HCT116 (cell line): ENCODE results near the gene CNTNAP5. TPM values are rescaled to one million over a fixed set of nuclear protein-coding genes. Genes with fewer than 3 reads are reported as not detected.

Source experiments
- ATAC-seq: fragments of 200-7000 bp; cut with Tn5 transposase; 2 replicates; pipeline ENCODE4 v1.9.1; 2020; ENCODE audit warnings: mild to moderate bottlenecking, moderate library complexity
- BruUV-seq: library from RNA; stranded (reverse); fragments of 400-500 nt; replicated peaks from 2 replicates; lab custom pipeline; 2021; lab: Mats Ljungman, UMichigan
- CTCF ChIA-PET: fragments of 300-600 bp; sonication (Branson Sonifier 250); formaldehyde crosslinking; loops from one replicate; lab custom pipeline; 2021; ENCODE audit warnings: antibody characterized with exemption; lab: Charles Lee
- POLR2A ChIA-PET: fragments of 300-600, 350-600 bp; sonication (Branson Sonifier 250); formaldehyde crosslinking; loops from one replicate; lab custom pipeline; 2021; ENCODE audit warnings: antibody characterized with exemption; lab: Charles Lee
- RAD21 ChIA-PET, 2 experiments: fragments of 300-600 bp; sonication (Branson Sonifier 250); formaldehyde crosslinking; loops; one replicate each; lab custom pipeline; 2023; ENCODE audit warnings: low total read pairs in 2 of 2; ENCODE audit not compliant: uncharacterized antibody in 2 of 2, unreplicated experiment in 2 of 2, low non-redundant PET in 1 of 2; lab: Charles Lee
- DNase-seq: peaks from one replicate; pipeline ENCODE4 v3.0.0-alpha.2; 2010; ENCODE audit warnings: low read depth, low spot score
- H2AFZ ChIP-seq: fragments of 200-600 bp; shearing (Covaris generic), sonication (generic); 2 replicates; pipeline ENCODE4 v1.6.1; 2017; ENCODE audit warnings: low read depth, mixed run types, mixed read lengths, antibody characterized with exemption, low read length; ENCODE audit not compliant: poor library complexity, severe bottlenecking
- H3K27ac ChIP-seq: 2 replicates; pipeline ENCODE4 v1.5.1; 2012; ENCODE audit warnings: low read depth, low read length
- H3K27me3 ChIP-seq: fragments of 200-600 bp; sonication (generic); 2 replicates; pipeline ENCODE4 v1.6.1; 2016; ENCODE audit warnings: mixed run types, low read length, mixed read lengths; ENCODE audit not compliant: insufficient read depth
- H3K36me3 ChIP-seq, 2 experiments: fragments of 200-500 bp in 1 of 2; fragments of 200-600 bp in 1 of 2; sonication (Bioruptor generic) in 1 of 2; sonication (generic) in 1 of 2; 2 replicates each; pipeline versions ENCODE4 v1.5.1 to v1.6.1; 2014 to 2016; ENCODE audit warnings: low read length in 2 of 2, inconsistent platforms in 1 of 2, mixed read lengths in 1 of 2, mixed run types in 1 of 2; ENCODE audit not compliant: insufficient read depth in 2 of 2, control insufficient read depth in 1 of 2
- H3K4me1 ChIP-seq, 2 experiments: fragments of 200-600 bp in 1 of 2; sonication (generic) in 1 of 2; 2 replicates each; pipeline versions ENCODE4 v1.5.1 to v1.6.1; 2012 to 2017; ENCODE audit warnings: low read length in 2 of 2, inconsistent platforms in 1 of 2, mild to moderate bottlenecking in 1 of 2, mixed read lengths in 1 of 2, mixed run types in 1 of 2, moderate library complexity in 1 of 2; ENCODE audit not compliant: insufficient read depth in 2 of 2, control insufficient read depth in 1 of 2
- H3K4me2 ChIP-seq: fragments of 200-600 bp; sonication (generic); 2 replicates; pipeline ENCODE4 v1.6.1; 2017; ENCODE audit warnings: mixed run types, low read length, mixed read lengths
- H3K4me3 ChIP-seq, 2 experiments: fragments of 200-600 bp in 1 of 2; sonication (generic) in 1 of 2; replicated peaks in 1 of 2; 2 replicates each; pipeline ENCODE4 v1.5.1; 2011 to 2016; ENCODE audit warnings: low read length in 2 of 2, control low read depth in 1 of 2, low read depth in 1 of 2, mild to moderate bottlenecking in 1 of 2, mixed read lengths in 1 of 2, mixed run types in 1 of 2
- H3K79me2 ChIP-seq: fragments of 200-600 bp; sonication (generic); 2 replicates; pipeline ENCODE4 v1.6.1; 2017; ENCODE audit warnings: mild to moderate bottlenecking, mixed run types, low read length, moderate library complexity, mixed read lengths; ENCODE audit not compliant: insufficient read depth
- H3K9ac ChIP-seq: fragments of 200-600 bp; sonication (generic); 2 replicates; pipeline ENCODE4 v1.6.1; 2016; ENCODE audit warnings: low read length, mixed read lengths
- H3K9me2 ChIP-seq: fragments of 200-600 bp; sonication (generic), shearing (Covaris generic); 2 replicates; pipeline ENCODE4 v1.6.1; 2017; ENCODE audit warnings: mixed run types, mild to moderate bottlenecking, moderate library complexity; ENCODE audit not compliant: insufficient read depth
- H3K9me3 ChIP-seq, 2 experiments: fragments of 200-500 bp in 1 of 2; fragments of 200-600 bp in 1 of 2; sonication (Bioruptor generic) in 1 of 2; sonication (generic) in 1 of 2; 2 replicates each; pipeline ENCODE4 v1.6.1; 2014 to 2017; ENCODE audit warnings: low read length in 2 of 2, mixed read lengths in 2 of 2, inconsistent platforms in 1 of 2, low read depth in 1 of 2, mild to moderate bottlenecking in 1 of 2, mixed run types in 1 of 2, moderate library complexity in 1 of 2; ENCODE audit not compliant: control insufficient read depth in 1 of 2, insufficient read depth in 1 of 2
- H4K20me1 ChIP-seq: fragments of 200-600 bp; sonication (generic), shearing (Covaris generic); 2 replicates; pipeline ENCODE4 v1.6.1; 2017; ENCODE audit warnings: mixed run types, mild to moderate bottlenecking, moderate library complexity; ENCODE audit not compliant: insufficient read depth
- ATF3 ChIP-seq: IDR thresholded peaks from 2 replicates; pipeline ENCODE4 v1.6.1; 2012
- CEBPB ChIP-seq: IDR thresholded peaks from 2 replicates; pipeline ENCODE4 v1.6.1; 2012; ENCODE audit warnings: low read depth
- CTCF ChIP-seq, 3 experiments: fragments of 200-600 bp in 1 of 3; sonication (generic) in 1 of 3; IDR thresholded peaks in 2 of 3; conservative IDR thresholded peaks in 1 of 3; 2 replicates each; pipeline ENCODE4 v1.5.1; 2012 to 2017; ENCODE audit warnings: low read depth in 2 of 3, low read length in 2 of 3, antibody characterized with exemption in 1 of 3, borderline replicate concordance in 1 of 3, control low read depth in 1 of 3, mild to moderate bottlenecking in 1 of 3, mixed read lengths in 1 of 3, mixed run types in 1 of 3, moderate library complexity in 1 of 3; ENCODE audit not compliant: insufficient read depth in 1 of 3
- JUND ChIP-seq: IDR thresholded peaks from 2 replicates; pipeline ENCODE4 v1.6.1; 2012
- POLR2A ChIP-seq: IDR thresholded peaks from 2 replicates; pipeline ENCODE4 v1.7.0; 2011; ENCODE audit warnings: borderline replicate concordance; ENCODE audit not compliant: insufficient read depth, insufficient read length; ENCODE audit errors: extremely low read depth
- POLR2AphosphoS5 ChIP-seq: IDR thresholded peaks from 2 replicates; pipeline ENCODE4 v1.6.1; 2011; ENCODE audit warnings: mild to moderate bottlenecking, low read depth, low read length, moderate library complexity
- SIN3A ChIP-seq: IDR thresholded peaks from 2 replicates; pipeline ENCODE4 v1.6.1; 2012; ENCODE audit warnings: low read depth
- TCF7L2 ChIP-seq: IDR thresholded peaks from 2 replicates; pipeline ENCODE4 v1.7.0; 2011; ENCODE audit warnings: borderline replicate concordance, inconsistent platforms; ENCODE audit not compliant: insufficient read depth, insufficient read length; ENCODE audit errors: extremely low read depth
- YY1 ChIP-seq: IDR thresholded peaks from 2 replicates; pipeline ENCODE4 v1.6.1; 2011; ENCODE audit warnings: low read length, low read depth, moderate library complexity, mild to moderate bottlenecking; ENCODE audit not compliant: insufficient replicate concordance; ENCODE audit errors: extremely low read depth
- ZBTB33 ChIP-seq: IDR thresholded peaks from 2 replicates; pipeline ENCODE4 v1.6.1; 2011; ENCODE audit warnings: mild to moderate bottlenecking, low read length, moderate library complexity; ENCODE audit not compliant: insufficient replicate concordance; ENCODE audit errors: extremely low read depth
- ZNF274 ChIP-seq: fragments of 200-500 bp; sonication (Bioruptor generic); IDR thresholded peaks from 2 replicates; pipeline ENCODE4 v1.6.1; 2014; ENCODE audit warnings: mild to moderate bottlenecking, low read depth, low read length, inconsistent platforms
- intact Hi-C: fragments of 100-400 bp; cut with micrococcal nuclease; formaldehyde crosslinking; loops from 2 replicates; pipeline ENCODE4 v1.10.0; 2022
- total RNA-seq: library from RNA; stranded (reverse); gene quantifications from one replicate; pipeline ENCODE4 v1.2.1, GENCODE V29; 2021; ENCODE audit not compliant: unreplicated experiment

The CNTNAP5 gene
- total RNA-seq, 1 experiment from 2014 or later, result not detected

- Histone ChIP-seq H3K4me2 (no peak overlapping the region), H3K79me2 (no peaks in the 10 kb centered on the region), H3K9ac (no peak overlapping the region), H2AFZ (no peak overlapping the region), H3K4me3 (no peak overlapping the region), H3K9me3 (peaks cover 9 to 39% of the 10 kb centered on the region in 2 experiments; a peak in 2 of 4 replicates), H3K9me2 (no peaks in the 10 kb centered on the region), H3K4me1 (no peaks in the 10 kb centered on the region), H3K36me3 (no peaks in the 10 kb centered on the region), H4K20me1 (no peaks in the 10 kb centered on the region), H3K27me3 (no peaks in the 10 kb centered on the region), H3K27ac (no peak overlapping the region)
- DNase-seq, result no peak
- RAD21 ChIA-PET, result no interaction called here
- intact Hi-C loops, result no loop called here
- TF ChIP-seq SIN3A, result no peak
- CTCF ChIA-PET, result no interaction called here
- POLR2A ChIA-PET, result no interaction called here
- no peak for ATAC-seq
- no TSS peak for BruUV-seq
Observed at GRCh38 chr2:124065636-124066035, 40.5 kb downstream of the CNTNAP5 start.

GRCh38 chr2:124066776-124067175 is 41.7 kb downstream of the CNTNAP5 start:
- Histone ChIP-seq H4K20me1 (no peaks in the 10 kb centered on the region), H3K9me2 (no peaks in the 10 kb centered on the region), H3K4me2 (no peak overlapping the region), H3K79me2 (no peaks in the 10 kb centered on the region), H3K9ac (no peak overlapping the region), H3K36me3 (no peaks in the 10 kb centered on the region), H3K4me1 (no peaks in the 10 kb centered on the region), H3K9me3 (peaks cover 3 to 37% of the 10 kb centered on the region in 2 experiments; a peak in 2 of 4 replicates), H3K4me3 (no peak overlapping the region), H2AFZ (no peak overlapping the region), H3K27me3 (no peaks in the 10 kb centered on the region), H3K27ac (no peak overlapping the region)
- no peak for TF ChIP-seq ATF3
- TF ChIP-seq ZBTB33, result no peak
- no peak for TF ChIP-seq JUND
- no peak for TF ChIP-seq POLR2A
- no peak for TF ChIP-seq CTCF (IDR thresholded peaks at IDR 0.05 in 2 of 3, conservative IDR thresholded peaks at IDR 0.05 in 1 of 3; ENCODE audit: borderline replicate concordance in 1 of 3, insufficient read depth in 1 of 3, low read depth in 2 of 3, low read length in 2 of 3)
- no peak for TF ChIP-seq ZNF274
- no peak for TF ChIP-seq CEBPB
- TF ChIP-seq SIN3A, result no peak
- no peak for TF ChIP-seq POLR2AphosphoS5
- TF ChIP-seq TCF7L2, result no peak
- no peak for TF ChIP-seq YY1
- ATAC-seq (no peak), DNase-seq (no peak)
- ChIA-PET RAD21 (no interaction called here), POLR2A (no interaction called here), CTCF (no interaction called here)
- no TSS peak for BruUV-seq
- intact Hi-C loops, result no loop called here
